Left ventricle myocardium inferior (tissue), 1 donor: ENCODE data around the gene CUX1. TPM values are rescaled to one million over a fixed set of nuclear protein-coding genes. Genes with fewer than 3 reads are reported as not detected.
"Not testable (repeated sequence)": the region's sequence is repeated elsewhere in the genome, so short reads cannot be mapped to it uniquely, and the experiment has no call there.

ENCODE experiments used
- DNase-seq: peaks from one replicate; pipeline ENCODE4 v3.0.0-alpha.2; 2020
- H3K27ac ChIP-seq: fragments of 200-600 bp; replicated peaks from 2 replicates; pipeline ENCODE4 v1.8.0; 2021
- H3K27me3 ChIP-seq: fragments of 200-600 bp; 2 replicates; pipeline ENCODE4 v1.8.0; 2021; ENCODE audit warnings: low read depth
- H3K36me3 ChIP-seq: fragments of 200-600 bp; 2 replicates; pipeline ENCODE4 v1.8.0; 2021
- H3K4me1 ChIP-seq: fragments of 200-600 bp; 2 replicates; pipeline ENCODE4 v1.8.0; 2021
- H3K4me3 ChIP-seq: fragments of 200-600 bp; 2 replicates; pipeline ENCODE4 v1.8.0; 2021; ENCODE audit warnings: mild to moderate bottlenecking, moderate library complexity
- H3K9me3 ChIP-seq: fragments of 200-600 bp; replicated peaks from 2 replicates; pipeline ENCODE4 v1.8.0; 2021
- CTCF ChIP-seq: fragments of 200-600 bp; IDR thresholded peaks from 2 replicates; pipeline ENCODE4 v1.8.0; 2021; ENCODE audit warnings: antibody characterized with exemption, mild to moderate bottlenecking, borderline replicate concordance
- intact Hi-C: fragments of 100-400 bp; cut with micrococcal nuclease; formaldehyde crosslinking; loops from one replicate; pipeline ENCODE4 v1.11.0; 2022
- total RNA-seq: library from RNA; stranded (reverse); fragmentation: NEBNext Ultra II Directional; extraction: Animal tissue kit (Norgen Biotek cat#: 25700); gene quantifications from one replicate; pipeline ENCODE4 v1.2.1, GENCODE V29; 2021
- donor health status: DM: no; HTN: yes; CAD: no; lungs with severe emphysema.

Gene CUX1
- total RNA-seq, 1 donor from 2014 or later, result 125 TPM

GRCh38 chr7:102008535-102009262 lies 191.3 kb downstream of the CUX1 start:
- no peak for DNase-seq
- no peaks in the 10 kb centered on the region for H3K9me3 ChIP-seq
- TF ChIP-seq CTCF, result no peak
- H3K4me1 ChIP-seq, result peaks cover 24% of the 10 kb centered on the region
- peaks cover 4% of the 10 kb centered on the region for H3K36me3 ChIP-seq
- H3K27ac ChIP-seq, result no peak overlapping the region
- no peaks in the 10 kb centered on the region for H3K27me3 ChIP-seq
- intact Hi-C loops, result no loop called here
- no peak overlapping the region for H3K4me3 ChIP-seq

GRCh38 chr7:102009628-102010027 lies 192.2 kb downstream of the CUX1 start:
- Histone ChIP-seq H3K9me3 (no peaks in the 10 kb centered on the region), H3K4me3 (no peak overlapping the region), H3K27ac (no peak overlapping the region), H3K4me1 (peaks cover 20% of the 10 kb centered on the region), H3K36me3 (peaks cover 4% of the 10 kb centered on the region), H3K27me3 (no peaks in the 10 kb centered on the region)
- intact Hi-C loops, result no loop called here
- DNase-seq, result no peak
- no peak for TF ChIP-seq CTCF

- intact Hi-C loops, DNase-seq: not testable (repeated sequence)
Observed at GRCh38 chr7:102012112-102012830, 194.8 kb downstream of the CUX1 start.

GRCh38 chr7:102012941-102013461 lies 195.6 kb downstream of the CUX1 start:
- Histone ChIP-seq H3K36me3 (peaks cover 4% of the 10 kb centered on the region), H3K4me1 (peaks cover 17% of the 10 kb centered on the region), H3K4me3 (no peak overlapping the region), H3K9me3 (no peaks in the 10 kb centered on the region), H3K27ac (no peak overlapping the region), H3K27me3 (no peaks in the 10 kb centered on the region)
- DNase-seq, result no peak
- TF ChIP-seq CTCF, result no peak
- intact Hi-C loops, result no loop called here

More at GRCh38 chr7:102012112-102012830, 194.8 kb downstream of the CUX1 start:
- H3K27ac ChIP-seq, H3K9me3 ChIP-seq, H3K4me3 ChIP-seq, H3K27me3 ChIP-seq, H3K36me3 ChIP-seq: not testable (repeated sequence)
- peaks cover 17% of the 10 kb centered on the region for H3K4me1 ChIP-seq

- DNase-seq, result no peak
- Histone ChIP-seq H3K36me3 (peaks cover 7% of the 10 kb centered on the region), H3K27ac (no peak overlapping the region), H3K9me3 (no peaks in the 10 kb centered on the region), H3K4me1 (peaks cover 13% of the 10 kb centered on the region), H3K27me3 (no peaks in the 10 kb centered on the region), H3K4me3 (no peak overlapping the region)
- TF ChIP-seq CTCF, result no peak
- intact Hi-C loops, result no loop called here
Observed at GRCh38 chr7:102018876-102019275, 201.4 kb downstream of the CUX1 start.

- peaks cover 7% of the 10 kb centered on the region for H3K36me3 ChIP-seq
- peaks cover 19% of the 10 kb centered on the region for H3K4me1 ChIP-seq
- intact Hi-C loops, result no loop called here
- H3K4me3 ChIP-seq, result no peak overlapping the region
- H3K27me3 ChIP-seq, result no peaks in the 10 kb centered on the region
- H3K9me3 ChIP-seq, result no peaks in the 10 kb centered on the region
- DNase-seq, result no peak
- no peak for TF ChIP-seq CTCF
- no peak overlapping the region for H3K27ac ChIP-seq
Observed at GRCh38 chr7:102019461-102019860, 202.0 kb downstream of the CUX1 start.
